Endothelial cell of umbilical vein (primary cell): ENCODE measurements around the gene COQ8A. TPM values are rescaled to one million over a fixed set of nuclear protein-coding genes. Genes with fewer than 3 reads are reported as not detected.

Experiments
- BruUV-seq: library from RNA; stranded (reverse); fragments of 400-500 nt; replicated peaks from 2 replicates; lab custom pipeline; 2021; lab: Mats Ljungman, UMichigan
- CTCF ChIA-PET: fragments of 300-600, 350-600 bp; sonication (Branson Sonifier 250); formaldehyde crosslinking; loops from one replicate; lab custom pipeline; 2021; ENCODE audit warnings: antibody characterized with exemption, inconsistent platforms; lab: Charles Lee
- POLR2A ChIA-PET: fragments of 300-600, 350-600 bp; sonication (Branson Sonifier 250); formaldehyde crosslinking; loops from one replicate; lab custom pipeline; 2021; ENCODE audit warnings: antibody characterized with exemption, inconsistent platforms; lab: Charles Lee
- DNase-seq: peaks from one replicate; pipeline ENCODE4 v3.0.0-alpha.2; 2011; ENCODE audit warnings: low read depth, low spot score
- FAIRE-seq: peaks from 2 replicates; lab custom pipeline; 2011; peaks lifted over from hg19 to GRCh38; lab: Jason Lieb, UNC
- H2AFZ ChIP-seq: 2 replicates; pipeline ENCODE4 v1.6.0; 2012; ENCODE audit warnings: low read depth, low read length, control low read depth, inconsistent platforms
- H3K27ac ChIP-seq: 2 replicates; pipeline ENCODE4 v1.5.1; 2011; ENCODE audit warnings: low read depth, mild to moderate bottlenecking, control low read depth, low read length, moderate library complexity; ENCODE audit not compliant: insufficient read depth
- H3K27me3 ChIP-seq, 2 experiments: 2 replicates each; pipeline versions ENCODE4 v1.6.0 to v1.6.1; 2011; ENCODE audit warnings: low read length in 2 of 2, mixed read lengths in 1 of 2; ENCODE audit not compliant: control insufficient read depth in 2 of 2, insufficient read depth in 2 of 2
- H3K36me3 ChIP-seq, 2 experiments: 2 replicates in 1 of 2; 3 replicates in 1 of 2; pipeline ENCODE4 v1.5.1; 2011; ENCODE audit warnings: low read length in 2 of 2, mild to moderate bottlenecking in 1 of 2, moderate library complexity in 1 of 2; ENCODE audit not compliant: control insufficient read depth in 2 of 2, insufficient read depth in 2 of 2; ENCODE audit errors: extremely low read depth in 1 of 2
- H3K4me1 ChIP-seq: 3 replicates; pipeline ENCODE4 v1.5.1; 2011; ENCODE audit warnings: mild to moderate bottlenecking, low read length; ENCODE audit not compliant: control insufficient read depth, insufficient read depth; ENCODE audit errors: extremely low read depth
- H3K4me2 ChIP-seq: 2 replicates; pipeline ENCODE4 v1.6.1; 2011; ENCODE audit warnings: low read length, control low read depth, mixed read lengths; ENCODE audit not compliant: insufficient read depth
- H3K4me3 ChIP-seq, 3 experiments: fragments of 200-600 bp in 1 of 3; sonication (generic), shearing (Covaris generic) in 1 of 3; replicated peaks in 1 of 3; 2 replicates each; pipeline ENCODE4 v1.5.1; 2011 to 2016; ENCODE audit warnings: control low read depth in 3 of 3, low read length in 3 of 3, mild to moderate bottlenecking in 2 of 3, inconsistent platforms in 1 of 3, low read depth in 1 of 3, moderate library complexity in 1 of 3; ENCODE audit not compliant: insufficient read depth in 1 of 3
- H3K79me2 ChIP-seq: 2 replicates; pipeline ENCODE4 v1.6.0; 2012; ENCODE audit warnings: low read length, inconsistent platforms; ENCODE audit not compliant: control insufficient read depth, insufficient read depth
- H3K9ac ChIP-seq: replicated peaks from 2 replicates; pipeline ENCODE3; 2011; ENCODE audit warnings: low read length, control low read depth; ENCODE audit not compliant: insufficient read depth; ENCODE audit errors: extremely low read depth
- H3K9me1 ChIP-seq: replicated peaks from 3 replicates; pipeline ENCODE4 v1.6.0; 2011; ENCODE audit warnings: mild to moderate bottlenecking, low read length; ENCODE audit not compliant: control insufficient read depth, insufficient read depth; ENCODE audit errors: extremely low read depth
- H3K9me3 ChIP-seq: replicated peaks from 2 replicates; pipeline ENCODE4 v1.5.1; 2012; ENCODE audit warnings: low read length, inconsistent platforms; ENCODE audit not compliant: control insufficient read depth, insufficient read depth
- H4K20me1 ChIP-seq: replicated peaks from 2 replicates; pipeline ENCODE3; 2011; ENCODE audit warnings: mild to moderate bottlenecking, low read length; ENCODE audit not compliant: control insufficient read depth, insufficient read depth; ENCODE audit errors: extremely low read depth
- FOS ChIP-seq: IDR thresholded peaks from 2 replicates; pipeline ENCODE4 v1.6.1; 2011; ENCODE audit warnings: mild to moderate bottlenecking, low read length, moderate library complexity, borderline replicate concordance; ENCODE audit not compliant: insufficient read depth
- GATA2 ChIP-seq: IDR thresholded peaks from 2 replicates; pipeline ENCODE4 v1.7.0; 2011; ENCODE audit warnings: low read depth, mild to moderate bottlenecking, moderate library complexity, mixed read lengths, low read length; ENCODE audit not compliant: insufficient read length, insufficient read depth
- JUN ChIP-seq: IDR thresholded peaks from 2 replicates; pipeline ENCODE4 v1.6.1; 2011; ENCODE audit warnings: borderline replicate concordance, low read depth; ENCODE audit not compliant: insufficient read length, insufficient read depth
- POLR2A ChIP-seq: IDR thresholded peaks from 2 replicates; pipeline ENCODE4 v1.6.1; 2012; ENCODE audit warnings: low read depth, mild to moderate bottlenecking, control low read depth, low read length
- POLR2AphosphoS5 ChIP-seq: IDR thresholded peaks from 2 replicates; pipeline ENCODE4 v1.6.1; 2012; ENCODE audit warnings: low read depth, mild to moderate bottlenecking, control low read depth, low read length, moderate library complexity; ENCODE audit not compliant: insufficient read depth
- dilution Hi-C: fragments of 300-500 bp; cut with MboI; formaldehyde crosslinking; loops from one replicate; pipeline ENCODE4 v1.15.0; 2019; ENCODE audit warnings: low sequenced_read_pairs; ENCODE audit not compliant: extremely low pct_ligation_motif_present
- intact Hi-C: fragments of 100-400 bp; cut with micrococcal nuclease; formaldehyde crosslinking; loops from one replicate; pipeline ENCODE4 v1.10.0; 2022
- polyA plus RNA-seq, 4 experiments: library from polyadenylated mRNA; depleted of rRNA in 3 of 4; stranded (reverse) in 3 of 4; unstranded in 1 of 4; fragments of >200 nt; gene quantifications; 2 replicates each; pipeline versions ENCODE4 v1.2.1 to v1.2.3, GENCODE V29; 2011 to 2012; ENCODE audit warnings: missing spikeins in 1 of 4
- total RNA-seq: library from RNA; stranded (reverse); gene quantifications from 2 replicates; pipeline ENCODE4 v1.2.3, GENCODE V29; 2021

COQ8A gene
- total and polyA plus RNA-seq, 2 donors (not counting 3 experiments of a cell fraction or from before 2014, with no cell fraction given) = 6.8 to 9.4 TPM

GRCh38 chr1:226990133-226990716 is 50.1 kb downstream of the COQ8A start:
- no peak overlapping the region for H2AFZ ChIP-seq
- H3K27ac ChIP-seq = peak overlapping the region; percentile 23
- FAIRE-seq (peak; percentile 86), DNase-seq (peak; percentile 73)
- no peak for TF ChIP-seq JUN
- peak; percentile 83 for TF ChIP-seq GATA2
- TF ChIP-seq POLR2AphosphoS5 = peak; percentile 46
- peak; percentile 56 for TF ChIP-seq FOS
- no peak for TF ChIP-seq POLR2A
- H4K20me1 ChIP-seq = no peaks in the 10 kb centered on the region
- peak overlapping the region; percentile 40 for H3K4me2 ChIP-seq
- H3K79me2 ChIP-seq = no peaks in the 10 kb centered on the region
- H3K4me1 ChIP-seq = peaks cover 23% of the 10 kb centered on the region
- dilution Hi-C loops = no loop called here
- no TSS peak for BruUV-seq
- POLR2A ChIA-PET = interaction anchor here (0.6 kb wide), 1 partner anchor 1417 kb away, joined by 6 read pairs; the partner anchor contains the start of gene TRIM11
- H3K36me3 ChIP-seq = peaks cover 5 to 29% of the 10 kb centered on the region in 2 experiments
- H3K9me1 ChIP-seq = no peaks in the 10 kb centered on the region
- H3K9me3 ChIP-seq = no peaks in the 10 kb centered on the region
- no peak overlapping the region for H3K9ac ChIP-seq
- CTCF ChIA-PET = interaction anchor here (2.0 to 2.3 kb wide), 2 partner anchors 78 to 364 kb away, joined by 4 to 8 read pairs; no protein-coding TSS in a partner anchor
- intact Hi-C loops = loop anchor here (5.0 kb wide), 1 partner anchor 327 kb away; the partner anchor contains the start of gene CDC42BPA
- H3K27me3 ChIP-seq = no peaks in the 10 kb centered on the region
- no peak overlapping the region for H3K4me3 ChIP-seq

DNA sequence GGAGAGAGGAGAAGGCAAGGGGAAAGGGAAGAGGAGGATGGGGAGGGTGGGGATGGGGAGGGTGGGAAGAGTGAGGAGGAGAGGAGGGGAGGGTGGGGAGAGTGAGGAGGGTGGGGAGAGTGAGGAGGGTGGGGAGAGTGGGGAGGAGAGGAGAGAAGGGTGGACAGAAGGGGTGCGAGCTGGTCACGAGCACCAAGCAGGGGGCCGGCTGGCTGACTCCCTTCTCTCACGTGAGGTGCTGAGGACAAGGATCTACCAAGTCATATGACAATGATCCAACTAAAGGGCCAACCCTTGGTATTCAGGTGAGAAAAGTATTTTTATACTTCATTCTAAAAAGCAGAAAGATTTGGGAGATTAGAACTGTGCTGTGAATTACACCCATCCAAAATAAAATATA is 51.8 kb downstream of the COQ8A start:
- H4K20me1 ChIP-seq = no peaks in the 10 kb centered on the region
- H3K27ac ChIP-seq = no peak overlapping the region
- no peak overlapping the region for H3K9ac ChIP-seq
- no peak overlapping the region for H3K4me2 ChIP-seq
- FAIRE-seq = no peak
- H3K4me3 ChIP-seq = no peak overlapping the region
- no peaks in the 10 kb centered on the region for H3K9me3 ChIP-seq
- peaks cover 23% of the 10 kb centered on the region for H3K4me1 ChIP-seq
- POLR2A ChIA-PET = no interaction called here
- BruUV-seq = no TSS peak
- no peak for TF ChIP-seq POLR2AphosphoS5
- dilution Hi-C loops = no loop called here
- no peaks in the 10 kb centered on the region for H3K9me1 ChIP-seq
- intact Hi-C loops = loop anchor here (5.0 kb wide), 1 partner anchor 325 kb away; the partner anchor contains the start of gene CDC42BPA
- no peak for DNase-seq
- CTCF ChIA-PET = interaction anchor here (0.6 to 2.3 kb wide), 2 partner anchors 53 to 365 kb away, joined by 3 to 8 read pairs; no protein-coding TSS in a partner anchor
- peaks cover 5 to 24% of the 10 kb centered on the region in 2 experiments for H3K36me3 ChIP-seq
- no peak overlapping the region for H2AFZ ChIP-seq
- H3K27me3 ChIP-seq = no peaks in the 10 kb centered on the region
- H3K79me2 ChIP-seq = no peaks in the 10 kb centered on the region
